Measurements from ENCODE around the gene EHMT1. TPM values are rescaled to one million over a fixed set of nuclear protein-coding genes. Genes with fewer than 3 reads are reported as not detected.

EHMT1 gene
- total RNA-seq, 1 experiment from 2014 or later = 112 TPM

DNA sequence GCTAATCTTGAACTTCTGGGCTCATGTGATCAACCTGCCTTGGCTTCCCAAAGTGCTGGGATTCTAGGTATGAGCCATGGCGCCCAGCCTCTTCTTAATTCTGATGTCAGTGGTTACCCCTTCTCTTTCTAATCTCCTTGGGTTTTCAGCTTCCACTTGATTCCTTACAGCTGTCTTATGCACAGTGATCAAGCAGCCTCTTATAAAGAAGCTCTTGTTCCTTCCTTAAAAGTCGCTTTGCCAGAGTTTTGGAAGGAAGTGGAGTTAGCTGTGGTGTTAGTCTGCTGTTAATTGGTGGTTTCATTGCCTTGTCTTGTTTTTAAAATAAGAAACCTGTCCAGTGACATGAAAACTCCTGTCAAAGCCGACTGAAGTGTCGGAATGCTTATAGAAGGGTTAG is 130.7 kb downstream of the EHMT1 start:
- no peak for DNase-seq
- WGBS (ENCODE audit: extremely low coverage, insufficient read length, low lambda C conversion rate) = no CpG with 5 or more reads among the region's 4 CpGs
- H3K4me2 ChIP-seq (ENCODE audit: insufficient read depth, insufficient read length, low read length) = no peak overlapping the region
- H3K27me3 ChIP-seq (ENCODE audit: insufficient read depth, low read length) = no peaks in the 10 kb centered on the region
- H3K36me3 Mint-ChIP-seq (ENCODE audit: insufficient read depth in 1 of 3, low read depth in 3 of 3) = peaks cover 40 to 65% (median 63%) of the 10 kb centered on the region in 3 experiments
- no peaks in the 10 kb centered on the region for H3K9me3 Mint-ChIP-seq
- no peaks in the 10 kb centered on the region for H3K9me3 ChIP-seq (ENCODE audit: control insufficient read depth, low read depth, low read length)
- no peak overlapping the region for H2BK20ac ChIP-seq (ENCODE audit: low read depth, low read length, poor library complexity, severe bottlenecking)
- H3K9ac ChIP-seq (ENCODE audit: extremely low read depth, insufficient read length, low read length) = no peak overlapping the region
- no peaks in the 10 kb centered on the region for H3K79me2 ChIP-seq (ENCODE audit: insufficient read depth, low read length)
- TF ChIP-seq, protein P1, sequence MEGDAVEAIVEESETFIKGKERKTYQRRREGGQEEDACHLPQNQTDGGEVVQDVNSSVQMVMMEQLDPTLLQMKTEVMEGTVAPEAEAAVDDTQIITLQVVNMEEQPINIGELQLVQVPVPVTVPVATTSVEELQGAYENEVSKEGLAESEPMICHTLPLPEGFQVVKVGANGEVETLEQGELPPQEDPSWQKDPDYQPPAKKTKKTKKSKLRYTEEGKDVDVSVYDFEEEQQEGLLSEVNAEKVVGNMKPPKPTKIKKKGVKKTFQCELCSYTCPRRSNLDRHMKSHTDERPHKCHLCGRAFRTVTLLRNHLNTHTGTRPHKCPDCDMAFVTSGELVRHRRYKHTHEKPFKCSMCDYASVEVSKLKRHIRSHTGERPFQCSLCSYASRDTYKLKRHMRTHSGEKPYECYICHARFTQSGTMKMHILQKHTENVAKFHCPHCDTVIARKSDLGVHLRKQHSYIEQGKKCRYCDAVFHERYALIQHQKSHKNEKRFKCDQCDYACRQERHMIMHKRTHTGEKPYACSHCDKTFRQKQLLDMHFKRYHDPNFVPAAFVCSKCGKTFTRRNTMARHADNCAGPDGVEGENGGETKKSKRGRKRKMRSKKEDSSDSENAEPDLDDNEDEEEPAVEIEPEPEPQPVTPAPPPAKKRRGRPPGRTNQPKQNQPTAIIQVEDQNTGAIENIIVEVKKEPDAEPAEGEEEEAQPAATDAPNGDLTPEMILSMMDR (conservative IDR thresholded peaks at IDR 0.05) = no peak
- peaks cover 2% of the 10 kb centered on the region for H3K79me1 ChIP-seq (ENCODE audit: insufficient read depth, low read depth, low read length, poor library complexity, severe bottlenecking)
- no peak overlapping the region for H3K23ac ChIP-seq (ENCODE audit: insufficient read length, low read depth, low read length)
- H3K18ac ChIP-seq (ENCODE audit: insufficient read length, low read depth, low read length) = no peak overlapping the region
- H3K56ac ChIP-seq (ENCODE audit: insufficient read length, low read depth, low read length) = no peak overlapping the region
- no peak overlapping the region for H3K14ac ChIP-seq (ENCODE audit: insufficient read depth, low read length)
- H2BK120ac ChIP-seq (ENCODE audit: low read depth, low read length, poor library complexity, severe bottlenecking) = no peak overlapping the region
- H4K8ac ChIP-seq (replicated peaks; ENCODE audit: insufficient read length, low read depth, low read length) = no peak overlapping the region
- H3K27ac Mint-ChIP-seq = peak overlapping the region in 1 of 3 experiments; percentile 24; a peak in 1 of 7 replicates
- no peak overlapping the region for H4K91ac ChIP-seq (ENCODE audit: insufficient read length, low read depth, low read length)
- peaks cover 13 to 15% of the 10 kb centered on the region in 2 experiments for H3K4me1 Mint-ChIP-seq
- H3K23me2 ChIP-seq (ENCODE audit: insufficient read length, low read depth, low read length, poor library complexity, severe bottlenecking) = no peaks in the 10 kb centered on the region
- no peak overlapping the region for H2BK15ac ChIP-seq (ENCODE audit: low read depth, low read length)
- no peak overlapping the region for H3T11ph ChIP-seq (ENCODE audit: low read length)
- H3K4me1 ChIP-seq (ENCODE audit: insufficient read depth, low read length) = no peaks in the 10 kb centered on the region
- H3K27me3 Mint-ChIP-seq (ENCODE audit: low read depth) = no peaks in the 10 kb centered on the region; the same call in 1 of the 2 replicates
- no peak overlapping the region for H2BK5ac ChIP-seq (ENCODE audit: insufficient read length, low read length)
- no peak overlapping the region for H2AFZ ChIP-seq (ENCODE audit: low read length)
- no peak overlapping the region for H3K27ac ChIP-seq (ENCODE audit: insufficient read length, low read depth, low read length)
- no peak overlapping the region for H2BK12ac ChIP-seq (ENCODE audit: insufficient read length, low read depth, low read length)
- H3K4me3 Mint-ChIP-seq = no peak overlapping the region
- no peak overlapping the region for H3K4ac ChIP-seq (ENCODE audit: low read depth, low read length)
- no peak overlapping the region for H2AK5ac ChIP-seq (ENCODE audit: insufficient read length, low read length)
- no peak overlapping the region for H4K5ac ChIP-seq (ENCODE audit: insufficient read length, low read depth, low read length)
- no peaks in the 10 kb centered on the region for H4K20me1 ChIP-seq (ENCODE audit: control insufficient read depth, insufficient read depth, insufficient read length)

Measured in H9 (cell line).